Spleen (tissue), 11 donors: ENCODE measurements around the gene TMPO. TPM values are rescaled to one million over a fixed set of nuclear protein-coding genes. Genes with fewer than 3 reads are reported as not detected.

Experiments
- DNase-seq: peaks from one replicate; pipeline ENCODE4 v3.0.0-alpha.2; 2020
- H3K27ac ChIP-seq, 8 donors: fragments of 200-600 bp; sonication (generic) in 7 of 8; 1 replicate in 4 of 8; 2 replicates in 4 of 8; pipeline versions ENCODE4 v1.5.0 to v1.8.0; 2016 to 2021; ENCODE audit warnings: inconsistent platforms in 4 of 8, mild to moderate bottlenecking in 4 of 8, moderate library complexity in 1 of 8
- H3K27me3 ChIP-seq, 7 donors: fragments of 200-600 bp; sonication (generic) in 6 of 7; replicated peaks in 1 of 7; 1 replicate in 4 of 7; 2 replicates in 3 of 7; pipeline versions ENCODE4 v1.5.0 to v1.8.0; 2016 to 2021; ENCODE audit warnings: inconsistent platforms in 3 of 7, mild to moderate bottlenecking in 1 of 7
- H3K36me3 ChIP-seq, 6 donors: fragments of 200-600 bp; sonication (generic) in 5 of 6; 1 replicate in 4 of 6; 2 replicates in 2 of 6; pipeline versions ENCODE4 v1.5.0 to v1.8.0; 2016 to 2021; ENCODE audit warnings: inconsistent platforms in 2 of 6
- H3K4me1 ChIP-seq, 6 donors: fragments of 200-600 bp; sonication (generic) in 5 of 6; 1 replicate in 3 of 6; 2 replicates in 3 of 6; pipeline versions ENCODE4 v1.5.0 to v1.8.0; 2016 to 2021; ENCODE audit warnings: inconsistent platforms in 3 of 6
- H3K4me3 ChIP-seq, 8 donors: fragments of 200-600 bp; sonication (generic) in 7 of 8; 1 replicate in 4 of 8; 2 replicates in 4 of 8; pipeline versions ENCODE4 v1.5.0 to v1.8.0; 2016 to 2021; ENCODE audit warnings: inconsistent platforms in 4 of 8, mild to moderate bottlenecking in 4 of 8, moderate library complexity in 2 of 8
- H3K9me3 ChIP-seq, 8 donors: fragments of 200-600 bp; sonication (generic) in 7 of 8; 1 replicate in 4 of 8; 2 replicates in 4 of 8; pipeline versions ENCODE4 v1.5.0 to v1.8.0; 2016 to 2021; ENCODE audit warnings: inconsistent platforms in 4 of 8
- POLR2A ChIP-seq, 3 donors: fragments of 450-650 bp; IDR thresholded peaks; one replicate each; pipeline ENCODE4 v1.5.1; 2017; ENCODE audit warnings: antibody characterized with exemption in 3 of 3, mild to moderate bottlenecking in 1 of 3
- POLR2AphosphoS5 ChIP-seq, 3 donors: sonication (generic); formaldehyde crosslinking; IDR thresholded peaks; one replicate each; pipeline ENCODE4 v1.5.1; 2017; ENCODE audit warnings: antibody characterized with exemption in 3 of 3
- WGBS, 5 donors: extraction: QIAGEN DNeasy Blood & Tissue Kit in 3 of 5; methylation state at CpG; one replicate each; pipeline versions ENCODE4 v1.1.5 to v1.1.7; 2013 to 2018; 5-methylcytosine and 5-hydroxymethylcytosine counted together
- intact Hi-C: fragments of 100-400 bp; cut with DNase I; formaldehyde crosslinking; loops from one replicate; pipeline ENCODE4 v1.15.0; 2023; ENCODE audit warnings: low total_unique reads
- polyA plus RNA-seq, 3 donors: library from polyadenylated mRNA; stranded (reverse); fragments of 200-250 nt; gene quantifications; one replicate each; pipeline ENCODE4 v1.2.1, GENCODE V29; 2013
- total RNA-seq, 7 donors: library from RNA; depleted of rRNA in 3 of 7; stranded (reverse); fragments of >200 nt in 3 of 7; fragmentation: NEBNext Ultra II Directional in 4 of 7; extraction: Animal tissue kit (Norgen Biotek cat#: 25700) in 4 of 7; gene quantifications; one replicate each; pipeline versions ENCODE4 v1.1.0 to v1.2.1, GENCODE V29; 2016 to 2021
- TF ChIP-seq, protein P1 (sequence below), 11 experiments: fragments of 200-600 bp in 7 of 11; fragments of 450-650 bp in 4 of 11; sonication (generic) in 4 of 11; IDR thresholded peaks in 8 of 11; conservative IDR thresholded peaks in 3 of 11; 1 replicate in 7 of 11; 2 replicates in 4 of 11; pipeline versions ENCODE4 v1.4.0 to v1.8.0; 2016 to 2021; ENCODE audit warnings: antibody characterized with exemption in 11 of 11, inconsistent platforms in 4 of 11, mild to moderate bottlenecking in 1 of 11
- donor health status: healthy with polysubstance abuse.
- donor health status: DM: no; HTN: no; CAD: no; lungs with moderate emphysema.
- donor health status: DM: no; HTN: no; CAD: no.
- donor health status: Bipolar disorder and iron deficiency.
- donor health status: healthy.
- donor health status: DM: no; HTN: no; CAD: no.
- donor health status: DM: yes; HTN: yes; CAD: no.

TMPO gene
- total and polyA plus RNA-seq, 10 donors: 31.6 to 150 (median 89.8) TPM

DNA sequence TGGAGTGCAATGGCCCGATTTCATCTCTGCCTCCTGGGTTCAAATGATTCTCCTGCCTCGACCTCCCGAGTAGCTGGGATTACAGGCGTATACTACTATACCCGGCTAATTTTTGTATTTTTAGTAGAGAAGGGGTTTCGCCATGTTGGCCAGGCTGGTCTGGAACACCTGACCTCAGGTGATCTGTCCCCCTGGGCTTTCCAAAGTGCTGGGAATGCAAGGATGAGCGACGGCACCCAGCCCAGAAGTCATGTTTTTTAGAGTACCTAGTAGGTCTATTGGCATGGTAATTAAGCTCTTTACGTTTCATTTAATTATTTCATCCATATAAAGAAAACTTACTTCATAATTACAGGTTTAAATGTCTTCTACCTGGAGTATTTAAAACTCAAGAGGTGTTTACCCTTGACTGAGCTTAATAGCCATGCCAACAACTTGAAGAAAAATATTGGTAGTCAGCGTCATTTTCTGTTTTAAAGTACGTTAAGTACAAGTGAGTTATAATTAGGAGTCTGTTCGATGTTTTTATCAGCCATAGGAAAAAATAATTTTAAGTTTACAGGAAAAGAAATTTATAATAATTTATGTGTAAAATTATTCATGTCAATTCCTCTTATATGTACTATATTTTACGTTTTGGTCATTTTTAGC, 4.0 kb downstream of the TMPO start:
- H3K4me3 ChIP-seq: peak overlapping the region in 3 of 8 donors; percentile 94 to 99 (median 98)
- H3K36me3 ChIP-seq: peaks cover 0 to 13% (median 9%) of the 10 kb centered on the region in 6 donors
- 65 to 81% (median 76%) methylated on average over 13 of the region's 13 CpGs for WGBS, 5 donors
- no peak for TF ChIP-seq POLR2A (IDR thresholded peaks at IDR 0.05)
- TF ChIP-seq POLR2AphosphoS5 (IDR thresholded peaks at IDR 0.05): no peak
- TF ChIP-seq, protein P1, sequence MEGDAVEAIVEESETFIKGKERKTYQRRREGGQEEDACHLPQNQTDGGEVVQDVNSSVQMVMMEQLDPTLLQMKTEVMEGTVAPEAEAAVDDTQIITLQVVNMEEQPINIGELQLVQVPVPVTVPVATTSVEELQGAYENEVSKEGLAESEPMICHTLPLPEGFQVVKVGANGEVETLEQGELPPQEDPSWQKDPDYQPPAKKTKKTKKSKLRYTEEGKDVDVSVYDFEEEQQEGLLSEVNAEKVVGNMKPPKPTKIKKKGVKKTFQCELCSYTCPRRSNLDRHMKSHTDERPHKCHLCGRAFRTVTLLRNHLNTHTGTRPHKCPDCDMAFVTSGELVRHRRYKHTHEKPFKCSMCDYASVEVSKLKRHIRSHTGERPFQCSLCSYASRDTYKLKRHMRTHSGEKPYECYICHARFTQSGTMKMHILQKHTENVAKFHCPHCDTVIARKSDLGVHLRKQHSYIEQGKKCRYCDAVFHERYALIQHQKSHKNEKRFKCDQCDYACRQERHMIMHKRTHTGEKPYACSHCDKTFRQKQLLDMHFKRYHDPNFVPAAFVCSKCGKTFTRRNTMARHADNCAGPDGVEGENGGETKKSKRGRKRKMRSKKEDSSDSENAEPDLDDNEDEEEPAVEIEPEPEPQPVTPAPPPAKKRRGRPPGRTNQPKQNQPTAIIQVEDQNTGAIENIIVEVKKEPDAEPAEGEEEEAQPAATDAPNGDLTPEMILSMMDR (IDR thresholded peaks at IDR 0.05 in 8 of 11, conservative IDR thresholded peaks at IDR 0.05 in 3 of 11): no peak
- peaks cover 28 to 88% (median 73%) of the 10 kb centered on the region in 6 donors for H3K4me1 ChIP-seq
- intact Hi-C loops: no loop called here
- DNase-seq: no peak
- no peaks in the 10 kb centered on the region for H3K27me3 ChIP-seq
- no peaks in the 10 kb centered on the region for H3K9me3 ChIP-seq
- no peak overlapping the region for H3K27ac ChIP-seq

DNA sequence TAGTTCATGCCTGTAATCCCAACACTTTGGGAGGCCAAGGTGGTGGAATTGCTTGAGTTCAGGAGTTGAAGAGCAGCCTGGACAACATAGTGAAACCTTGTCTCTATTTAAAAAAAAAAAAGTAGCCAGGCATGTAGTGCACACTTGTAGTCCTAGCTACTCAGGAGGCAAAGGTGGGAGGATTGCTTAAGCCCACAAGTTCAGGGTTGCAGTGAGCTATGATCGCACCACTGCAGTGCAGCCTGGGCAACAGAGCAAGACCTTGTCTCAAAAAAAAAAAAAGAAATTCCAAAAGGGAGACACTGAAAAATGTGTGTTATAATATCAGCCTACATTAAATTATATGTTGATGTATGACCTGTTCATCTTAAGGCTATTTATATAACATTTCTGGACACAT, 14.7 kb downstream of the TMPO start:
- Histone ChIP-seq H3K9me3 (no peaks in the 10 kb centered on the region), H3K27ac (no peak overlapping the region), H3K4me1 (peaks cover 0 to 47% (median 3%) of the 10 kb centered on the region in 6 donors), H3K4me3 (no peak overlapping the region), H3K27me3 (no peaks in the 10 kb centered on the region), H3K36me3 (peaks cover 0 to 98% (median 56%) of the 10 kb centered on the region in 6 donors)
- DNase-seq: no peak
- intact Hi-C loops: no loop called here
- WGBS, 5 donors: 90 to 100% (median 100%) methylated on average over 1 of the region's 1 CpG
- TF ChIP-seq POLR2A (IDR thresholded peaks at IDR 0.05) (no peak), POLR2AphosphoS5 (IDR thresholded peaks at IDR 0.05) (no peak)
- TF ChIP-seq, protein P1 (IDR thresholded peaks at IDR 0.05 in 8 of 11, conservative IDR thresholded peaks at IDR 0.05 in 3 of 11): no peak

DNA sequence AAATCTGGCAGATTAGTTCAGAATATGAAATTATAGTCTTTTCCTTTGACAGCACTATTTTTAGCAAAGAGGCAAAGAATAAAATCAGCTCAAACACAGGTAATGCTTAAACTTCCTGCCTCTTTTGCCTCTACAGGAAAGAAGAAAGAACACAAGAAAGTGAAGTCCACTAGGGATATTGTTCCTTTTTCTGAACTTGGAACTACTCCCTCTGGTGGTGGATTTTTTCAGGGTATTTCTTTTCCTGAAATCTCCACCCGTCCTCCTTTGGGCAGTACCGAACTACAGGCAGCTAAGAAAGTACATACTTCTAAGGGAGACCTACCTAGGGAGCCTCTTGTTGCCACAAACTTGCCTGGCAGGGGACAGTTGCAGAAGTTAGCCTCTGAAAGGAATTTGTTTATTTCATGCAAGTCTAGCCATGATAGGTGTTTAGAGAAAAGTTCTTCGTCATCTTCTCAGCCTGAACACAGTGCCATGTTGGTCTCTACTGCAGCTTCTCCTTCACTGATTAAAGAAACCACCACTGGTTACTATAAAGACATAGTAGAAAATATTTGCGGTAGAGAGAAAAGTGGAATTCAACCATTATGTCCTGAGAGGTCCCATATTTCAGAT, 17.4 kb downstream of the TMPO start:
- Histone ChIP-seq H3K4me3 (no peak overlapping the region), H3K9me3 (no peaks in the 10 kb centered on the region), H3K36me3 (peaks cover 0 to 100% (median 67%) of the 10 kb centered on the region in 6 donors), H3K4me1 (peaks cover 0 to 23% (median 0%) of the 10 kb centered on the region in 6 donors), H3K27me3 (no peaks in the 10 kb centered on the region), H3K27ac (no peak overlapping the region)
- no peak for DNase-seq
- 68 to 77% (median 74%) methylated on average over 4 of the region's 4 CpGs for WGBS, 5 donors
- intact Hi-C loops: no loop called here
- TF ChIP-seq, protein P1 (IDR thresholded peaks at IDR 0.05 in 8 of 11, conservative IDR thresholded peaks at IDR 0.05 in 3 of 11): peak in 9 of 11 experiments; percentile 24 to 68 (median 51)
- no peak for TF ChIP-seq POLR2A (IDR thresholded peaks at IDR 0.05)

DNA sequence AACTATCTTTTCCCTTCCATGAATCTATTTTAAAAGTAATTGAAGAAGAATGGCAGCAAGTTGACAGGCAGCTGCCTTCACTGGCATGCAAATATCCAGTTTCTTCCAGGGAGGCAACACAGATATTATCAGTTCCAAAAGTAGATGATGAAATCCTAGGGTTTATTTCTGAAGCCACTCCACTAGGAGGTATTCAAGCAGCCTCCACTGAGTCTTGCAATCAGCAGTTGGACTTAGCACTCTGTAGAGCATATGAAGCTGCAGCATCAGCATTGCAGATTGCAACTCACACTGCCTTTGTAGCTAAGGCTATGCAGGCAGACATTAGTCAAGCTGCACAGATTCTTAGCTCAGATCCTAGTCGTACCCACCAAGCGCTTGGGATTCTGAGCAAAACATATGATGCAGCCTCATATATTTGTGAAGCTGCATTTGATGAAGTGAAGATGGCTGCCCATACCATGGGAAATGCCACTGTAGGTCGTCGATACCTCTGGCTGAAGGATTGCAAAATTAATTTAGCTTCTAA, 18.4 kb downstream of the TMPO start:
- 88 to 97% (median 92%) methylated on average over 4 of the region's 4 CpGs for WGBS, 5 donors
- H3K27ac ChIP-seq: no peak overlapping the region
- H3K27me3 ChIP-seq: no peaks in the 10 kb centered on the region
- no peak for DNase-seq
- H3K4me3 ChIP-seq: no peak overlapping the region
- intact Hi-C loops: no loop called here
- peaks cover 0 to 20% (median 0%) of the 10 kb centered on the region in 6 donors for H3K4me1 ChIP-seq
- H3K36me3 ChIP-seq: peaks cover 0 to 100% (median 67%) of the 10 kb centered on the region in 6 donors
- TF ChIP-seq, protein P1 (IDR thresholded peaks at IDR 0.05 in 8 of 11, conservative IDR thresholded peaks at IDR 0.05 in 3 of 11): no peak
- no peak for TF ChIP-seq POLR2A (IDR thresholded peaks at IDR 0.05)
- TF ChIP-seq POLR2AphosphoS5 (IDR thresholded peaks at IDR 0.05): no peak
- H3K9me3 ChIP-seq: no peaks in the 10 kb centered on the region
